KMS-11 (cell line): ENCODE data around the gene NME9.

Experiments used
- H2AFZ ChIP-seq: fragments of 200-600 bp; sonication (generic); 2 replicates; pipeline ENCODE4 v1.6.1; 2016; ENCODE audit warnings: antibody characterized with exemption, mixed run types, low read depth
- H3K27ac ChIP-seq: fragments of 200-600 bp; sonication (generic); 2 replicates; pipeline ENCODE4 v1.6.1; 2016; ENCODE audit warnings: mild to moderate bottlenecking, mixed run types
- H3K27me3 ChIP-seq: fragments of 200-600 bp; sonication (generic); 2 replicates; pipeline ENCODE4 v1.6.1; 2017; ENCODE audit warnings: mild to moderate bottlenecking, low read depth, mixed run types, moderate library complexity; ENCODE audit not compliant: insufficient read depth
- H3K36me3 ChIP-seq: fragments of 200-600 bp; sonication (generic); 2 replicates; pipeline ENCODE4 v1.6.1; 2017; ENCODE audit warnings: mild to moderate bottlenecking, mixed run types; ENCODE audit not compliant: insufficient read depth
- H3K4me1 ChIP-seq: fragments of 200-600 bp; sonication (generic); 2 replicates; pipeline ENCODE4 v1.6.1; 2016; ENCODE audit warnings: mild to moderate bottlenecking, low read depth, mixed run types; ENCODE audit not compliant: poor library complexity, severe bottlenecking
- H3K4me2 ChIP-seq: fragments of 200-600 bp; sonication (generic); 2 replicates; pipeline ENCODE4 v1.7.0; 2016; ENCODE audit warnings: mild to moderate bottlenecking, mixed run types
- H3K4me3 ChIP-seq: fragments of 200-600 bp; sonication (generic); IDR thresholded peaks from 2 replicates; pipeline ENCODE4 v1.6.1; 2017; ENCODE audit warnings: low read depth, low read length, mixed read lengths; ENCODE audit not compliant: insufficient read depth
- H3K79me2 ChIP-seq: fragments of 200-600 bp; sonication (generic); 2 replicates; pipeline ENCODE4 v1.6.1; 2016; ENCODE audit warnings: low read depth, mixed run types; ENCODE audit not compliant: insufficient read depth
- H3K9ac ChIP-seq: fragments of 200-600 bp; sonication (generic); 2 replicates; pipeline ENCODE4 v1.6.1; 2016; ENCODE audit warnings: mild to moderate bottlenecking, mixed run types
- H4K20me1 ChIP-seq: fragments of 200-600 bp; sonication (generic); 2 replicates; pipeline ENCODE4 v1.6.1; 2016; ENCODE audit warnings: mild to moderate bottlenecking, mixed run types; ENCODE audit not compliant: insufficient read depth
- CTCF ChIP-seq: fragments of 200-600 bp; sonication (generic); conservative IDR thresholded peaks from 2 replicates; pipeline ENCODE4 v1.6.1; 2017; ENCODE audit warnings: low read depth, mild to moderate bottlenecking, antibody characterized with exemption, low read length, moderate library complexity, mixed read lengths

NME9 gene

GRCh38 chr3:138284957-138285477 lies 44.6 kb downstream of the NME9 start:
- H3K4me1 ChIP-seq, result no peaks in the 10 kb centered on the region
- H3K79me2 ChIP-seq, result no peaks in the 10 kb centered on the region
- H3K27me3 ChIP-seq, result no peaks in the 10 kb centered on the region
- no peaks in the 10 kb centered on the region for H3K36me3 ChIP-seq
- no peak overlapping the region for H3K27ac ChIP-seq
- H3K9ac ChIP-seq, result no peak overlapping the region
- H3K4me2 ChIP-seq, result no peak overlapping the region
- H4K20me1 ChIP-seq, result no peaks in the 10 kb centered on the region
- no peak overlapping the region for H3K4me3 ChIP-seq
- no peak for TF ChIP-seq CTCF
- no peak overlapping the region for H2AFZ ChIP-seq

GRCh38 chr3:138284079-138284478 lies 45.6 kb downstream of the NME9 start:
- no peak for TF ChIP-seq CTCF
- H3K36me3 ChIP-seq, result no peaks in the 10 kb centered on the region
- no peaks in the 10 kb centered on the region for H3K79me2 ChIP-seq
- no peak overlapping the region for H3K4me2 ChIP-seq
- H3K27ac ChIP-seq, result no peak overlapping the region
- H3K4me1 ChIP-seq, result no peaks in the 10 kb centered on the region
- no peak overlapping the region for H3K9ac ChIP-seq
- H3K4me3 ChIP-seq, result no peak overlapping the region
- H2AFZ ChIP-seq, result no peak overlapping the region
- no peaks in the 10 kb centered on the region for H4K20me1 ChIP-seq
- no peaks in the 10 kb centered on the region for H3K27me3 ChIP-seq

- H3K4me2 ChIP-seq, result no peak overlapping the region
These were observed 46.8 kb downstream of the NME9 start for GRCh38 chr3:138282836-138283235.

GRCh38 chr3:138281561-138281960 lies 48.1 kb downstream of the NME9 start:
- Histone ChIP-seq H3K27ac (no peak overlapping the region), H3K36me3 (no peaks in the 10 kb centered on the region), H3K27me3 (no peaks in the 10 kb centered on the region), H3K9ac (no peak overlapping the region), H3K4me3 (no peak overlapping the region), H4K20me1 (no peaks in the 10 kb centered on the region), H3K79me2 (no peaks in the 10 kb centered on the region), H2AFZ (no peak overlapping the region), H3K4me2 (no peak overlapping the region), H3K4me1 (no peaks in the 10 kb centered on the region)
- TF ChIP-seq CTCF, result no peak

More at GRCh38 chr3:138282836-138283235, 46.8 kb downstream of the NME9 start:
- Histone ChIP-seq H3K27ac (no peak overlapping the region), H3K36me3 (no peaks in the 10 kb centered on the region), H3K9ac (no peak overlapping the region), H3K79me2 (no peaks in the 10 kb centered on the region), H3K27me3 (no peaks in the 10 kb centered on the region), H4K20me1 (no peaks in the 10 kb centered on the region), H3K4me1 (no peaks in the 10 kb centered on the region), H2AFZ (no peak overlapping the region), H3K4me3 (no peak overlapping the region)
- no peak for TF ChIP-seq CTCF
